ENCODE data around the gene MAP1S. TPM values are rescaled to one million over a fixed set of nuclear protein-coding genes. Genes with fewer than 3 reads are reported as not detected.
A peak's percentile ranks its signal among the peaks of the same experiment; 100 is the strongest.

The MAP1S gene
- total RNA-seq, 2 experiments from 2014 or later, result 53.8 to 54.7 TPM

- DNase-seq (no peak), ATAC-seq (no peak)
- TF ChIP-seq CTCF (IDR thresholded peaks at IDR 0.05), result no peak
- H3K36me3 Mint-ChIP-seq (ENCODE audit: low read depth), result peaks cover 36% of the 10 kb centered on the region
- H3K9me3 Mint-ChIP-seq, result no peaks in the 10 kb centered on the region
- H3K4me1 Mint-ChIP-seq (ENCODE audit: low read depth), result peaks cover 10% of the 10 kb centered on the region
- no peak overlapping the region for H3K4me3 Mint-ChIP-seq
- ChIA-PET POLR2A (interaction anchor here (1.2 kb wide), 1 partner anchor 14 kb away, joined by 3 read pairs; the partner anchor contains the start of gene FCHO1), CTCF (interaction anchor here (1.3 to 1.8 kb wide), 2 partner anchors 11 to 18 kb away, joined by 3 to 9 read pairs; no protein-coding TSS in a partner anchor)
- H3K27ac Mint-ChIP-seq, result no peak overlapping the region
- intact Hi-C loops (cut with micrococcal nuclease), result no loop called here
- H3K27me3 Mint-ChIP-seq, result no peaks in the 10 kb centered on the region
Observed at GRCh38 chr19:17765069-17765618, 45.9 kb downstream of the MAP1S start.

- H3K27me3 Mint-ChIP-seq, result no peaks in the 10 kb centered on the region
- no peak overlapping the region for H3K27ac Mint-ChIP-seq
- ChIA-PET POLR2A (interaction anchor here (0.6 to 1.4 kb wide), 2 partner anchors 16 to 29 kb away, joined by 3 read pairs; no protein-coding TSS in a partner anchor), CTCF (interaction anchor here (1.0 to 2.7 kb wide), 14 partner anchors 8 to 161 kb away, joined by 3 to 36 read pairs (median 4); partner anchors contain the start of gene MAP1S)
- intact Hi-C loops (cut with micrococcal nuclease), result no loop called here
- peak; percentile 58 for ATAC-seq
- peaks cover 2% of the 10 kb centered on the region for H3K4me1 Mint-ChIP-seq (ENCODE audit: low read depth)
- no peaks in the 10 kb centered on the region for H3K9me3 Mint-ChIP-seq
- no peak overlapping the region for H3K4me3 Mint-ChIP-seq
- peak; percentile 46 for TF ChIP-seq CTCF (IDR thresholded peaks at IDR 0.05)
- H3K36me3 Mint-ChIP-seq (ENCODE audit: low read depth), result peaks cover 36% of the 10 kb centered on the region
- DNase-seq, result peak; percentile 66
Observed at GRCh38 chr19:17766543-17767131, 47.4 kb downstream of the MAP1S start.

- no peak for DNase-seq
- Mint-ChIP-seq H3K27ac (no peak overlapping the region), H3K27me3 (no peaks in the 10 kb centered on the region), H3K4me1 (ENCODE audit: low read depth) (peaks cover 2% of the 10 kb centered on the region), H3K9me3 (no peaks in the 10 kb centered on the region), H3K36me3 (ENCODE audit: low read depth) (peaks cover 38% of the 10 kb centered on the region), H3K4me3 (no peak overlapping the region)
- intact Hi-C loops (cut with micrococcal nuclease), result no loop called here
- POLR2A ChIA-PET, result no interaction called here
- no peak for TF ChIP-seq CTCF (IDR thresholded peaks at IDR 0.05)
- ATAC-seq, result no peak
- CTCF ChIA-PET, result interaction anchor here (1.6 to 2.7 kb wide), 4 partner anchors 16 to 88 kb away, joined by 4 to 36 read pairs (median 4); no protein-coding TSS in a partner anchor
Observed at GRCh38 chr19:17767559-17767958, 48.3 kb downstream of the MAP1S start.

- H3K4me1 Mint-ChIP-seq (ENCODE audit: low read depth), result peaks cover 6% of the 10 kb centered on the region
Observed at GRCh38 chr19:17770613-17771012, 51.3 kb downstream of the MAP1S start.

More at GRCh38 chr19:17770613-17771012, 51.3 kb downstream of the MAP1S start:
- Mint-ChIP-seq H3K9me3 (no peaks in the 10 kb centered on the region), H3K27me3 (no peaks in the 10 kb centered on the region), H3K36me3 (ENCODE audit: low read depth) (peaks cover 33% of the 10 kb centered on the region), H3K4me3 (no peak overlapping the region), H3K27ac (no peak overlapping the region)
- ChIA-PET CTCF (no interaction called here), POLR2A (no interaction called here)
- ATAC-seq (no peak), DNase-seq (no peak)
- TF ChIP-seq CTCF (IDR thresholded peaks at IDR 0.05), result no peak
- intact Hi-C loops (cut with micrococcal nuclease), result no loop called here
